GM18508 (cell line): ENCODE measurements around the gene TAF5L.
"Not testable (repeated sequence)": the region's sequence is repeated elsewhere in the genome, so short reads cannot be mapped to it uniquely, and the experiment has no call there.

Experiments
- ATAC-seq: cut with Tn5 transposase; IDR thresholded peaks from one replicate; pipeline ENCODE4 v1.9.1; 2021; ENCODE audit warnings: moderate number of reproducible peaks; ENCODE audit not compliant: insufficient read depth, unreplicated experiment

Gene TAF5L

GRCh38 chr1:229614701-229615100, 11.2 kb downstream of the TAF5L start:
- ATAC-seq, result no peak

- no peak for ATAC-seq
These were observed 12.0 kb downstream of the TAF5L start for GRCh38 chr1:229613938-229614337.

GRCh38 chr1:229608590-229608989, 17.3 kb downstream of the TAF5L start:
- ATAC-seq, result no peak

- no peak for ATAC-seq
These were observed 18.6 kb downstream of the TAF5L start for GRCh38 chr1:229607370-229607769.

- no peak for ATAC-seq
These were observed 22.4 kb downstream of the TAF5L start for GRCh38 chr1:229603371-229604005.

GRCh38 chr1:229600229-229600628, 25.7 kb downstream of the TAF5L start:
- no peak for ATAC-seq

GRCh38 chr1:229599218-229599954, 26.5 kb downstream of the TAF5L start:
- ATAC-seq, result no peak

- no peak for ATAC-seq
These were observed 28.0 kb downstream of the TAF5L start for GRCh38 chr1:229597877-229598276.

- no peak for ATAC-seq
These were observed 28.8 kb downstream of the TAF5L start for GRCh38 chr1:229596925-229597699.

- not testable (repeated sequence) for ATAC-seq
These were observed 30.0 kb downstream of the TAF5L start for GRCh38 chr1:229595876-229596275.

GRCh38 chr1:229594227-229595008, 31.5 kb downstream of the TAF5L start:
- no peak for ATAC-seq

- ATAC-seq, result no peak
These were observed 32.1 kb downstream of the TAF5L start for GRCh38 chr1:229593800-229594199.

- ATAC-seq, result no peak
These were observed 35.8 kb downstream of the TAF5L start for GRCh38 chr1:229590119-229590518.

GRCh38 chr1:229585338-229585737, 40.6 kb downstream of the TAF5L start:
- no peak for ATAC-seq

- ATAC-seq, result no peak
These were observed 43.2 kb downstream of the TAF5L start for GRCh38 chr1:229582715-229583114.

GRCh38 chr1:229582011-229582694, 43.8 kb downstream of the TAF5L start:
- no peak for ATAC-seq

GRCh38 chr1:229581485-229581884, 44.4 kb downstream of the TAF5L start:
- ATAC-seq, result no peak

GRCh38 chr1:229579059-229579673, 46.8 kb downstream of the TAF5L start:
- no peak for ATAC-seq
